NB4 (cell line): ENCODE data around the gene SYCP3.

Experiments used
- CTCF ChIP-seq: IDR thresholded peaks from one replicate; pipeline ENCODE4 v1.5.1; 2012; ENCODE audit warnings: low read depth, low read length
- POLR2A ChIP-seq: IDR thresholded peaks from 2 replicates; pipeline ENCODE4 v1.6.1; 2011; ENCODE audit warnings: mild to moderate bottlenecking; ENCODE audit not compliant: insufficient read length; ENCODE audit errors: extremely low read depth

DNA sequence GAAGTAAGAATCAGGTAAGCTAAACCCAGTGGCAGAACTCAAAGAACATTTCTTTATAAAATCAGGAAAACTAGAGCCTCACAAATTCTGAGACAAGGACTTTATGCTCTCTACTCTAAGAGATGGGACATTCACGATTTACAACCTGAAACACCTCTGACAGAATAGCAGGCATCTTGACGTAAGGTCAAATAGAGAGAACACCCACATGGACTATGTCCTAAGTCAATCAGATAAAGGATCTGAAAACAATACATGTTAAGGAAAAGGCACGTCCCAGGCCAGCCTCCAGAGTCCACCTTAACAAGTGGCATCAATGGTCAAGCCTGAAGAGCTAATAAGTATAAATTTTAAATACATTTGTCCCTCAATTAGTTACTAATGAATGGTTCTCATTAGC is 39.9 kb upstream of the SYCP3 start:
- TF ChIP-seq CTCF = no peak
- no peak for TF ChIP-seq POLR2A
